H1 (cell line): ENCODE results near the gene DOK3. TPM values are rescaled to one million over a fixed set of nuclear protein-coding genes. Genes with fewer than 3 reads are reported as not detected.

Experiments
- ASH2L ChIP-seq: fragments of 200-600, 300-600 bp; sonication (generic); IDR thresholded peaks from one replicate; pipeline ENCODE4 v1.7.1; 2017; ENCODE audit warnings: low read length
- BCL11A ChIP-seq, 2 experiments: IDR thresholded peaks; one replicate each; pipeline ENCODE4 v1.6.1; 2011; ENCODE audit warnings: low read depth in 2 of 2, low read length in 2 of 2, mild to moderate bottlenecking in 2 of 2
- EGR1 ChIP-seq: IDR thresholded peaks from 2 replicates; pipeline ENCODE4 v1.6.1; 2011; ENCODE audit warnings: low read depth, low read length, borderline replicate concordance
- KDM5A ChIP-seq: fragments of 200-600 bp; IDR thresholded peaks from 2 replicates; pipeline ENCODE4 v1.7.1; 2012; ENCODE audit warnings: mild to moderate bottlenecking, low read length, inconsistent platforms, mixed read lengths
- RBBP5 ChIP-seq: IDR thresholded peaks from 2 replicates; pipeline ENCODE4 v1.7.1; 2012; ENCODE audit warnings: low read depth, mild to moderate bottlenecking, inconsistent platforms, low read length, moderate library complexity, borderline replicate concordance
- polyA plus RNA-seq, 7 experiments: library from polyadenylated mRNA; depleted of rRNA in 3 of 7; stranded (reverse) in 5 of 7; unstranded in 2 of 7; fragments of >200 nt in 5 of 7; fragments of 200-250 nt in 2 of 7; gene quantifications; 1 replicate in 5 of 7; 2 replicates in 1 of 7; 4 replicates in 1 of 7; pipeline versions ENCODE4 v1.2.1 to v1.2.3, GENCODE V29; 2011 to 2013; ENCODE audit warnings: missing spikeins in 2 of 7, mixed read lengths in 2 of 7
- total RNA-seq: library from RNA; stranded (reverse); fragmentation: NEBNext Ultra II Directional; extraction: Animal tissue kit (Norgen Biotek cat#: 25700); gene quantifications from 2 replicates; pipeline ENCODE4 v1.2.1, GENCODE V29; 2021

DOK3 gene
- total and polyA plus RNA-seq, 2 of the 8 experiments (the other 6 are each of a cell fraction or from before 2014, with no cell fraction given): 4.2 to 6.4 TPM

GRCh38 chr5:177489119-177489716 is 20.4 kb downstream of the DOK3 start (continued):
- no peak for TF ChIP-seq EGR1
- no peak for TF ChIP-seq RBBP5
- TF ChIP-seq ASH2L: no peak
- TF ChIP-seq BCL11A (IDR thresholded peaks at IDR 0.05; ENCODE audit: low read depth in 2 of 2, low read length in 2 of 2): no peak
- TF ChIP-seq KDM5A: no peak
